Stimulated activated CD4-positive, alpha-beta T cell treated with anti-CD3 and anti-CD28 coated beads, Interleukin-2, amount 100 ng/mL, for 4 hours (primary cell): ENCODE results near the gene ILF2.
"Not testable (repeated sequence)": the region's sequence is repeated elsewhere in the genome, so short reads cannot be mapped to it uniquely, and the experiment has no call there.

ENCODE experiments used
- DNase-seq: peaks from one replicate; pipeline ENCODE4 v3.0.0-alpha.2; 2020; ENCODE audit warnings: low read depth

The ILF2 gene

GRCh38 chr1:153679337-153680119 lies 8.7 kb upstream of the ILF2 start:
- no peak for DNase-seq

- DNase-seq = no peak
These were observed 7.9 kb upstream of the ILF2 start, which contains the start of gene NPR1 for GRCh38 chr1:153678519-153679336. NPR1 (plus strand) TSS chr1:153678688; CDS start chr1:153679109, 421 bp downstream.

GRCh38 chr1:153677718-153678518 lies 7.1 kb upstream of the ILF2 start:
- no peak for DNase-seq

- DNase-seq = no peak
These were observed 2.7 kb upstream of the ILF2 start for GRCh38 chr1:153673511-153673910.

- DNase-seq = not testable (repeated sequence)
These were observed 998 bp upstream of the ILF2 start for GRCh38 chr1:153671628-153672353.

- DNase-seq = no peak
These were observed 435 bp downstream of the ILF2 start for GRCh38 chr1:153670257-153670858.

GRCh38 chr1:153669606-153670005 lies 1.2 kb downstream of the ILF2 start:
- DNase-seq = no peak

GRCh38 chr1:153668672-153669071 lies 2.1 kb downstream of the ILF2 start:
- DNase-seq = not testable (repeated sequence)

GRCh38 chr1:153667439-153667838 lies 3.4 kb downstream of the ILF2 start:
- DNase-seq = no peak

- no peak for DNase-seq
These were observed 7.6 kb downstream of the ILF2 start for GRCh38 chr1:153663211-153663610.

- DNase-seq = no peak
These were observed 8.5 kb downstream of the ILF2 start for GRCh38 chr1:153662269-153662668.

GRCh38 chr1:153661111-153661708 lies 9.6 kb downstream of the ILF2 start:
- DNase-seq = no peak

- DNase-seq = no peak
These were observed 11.1 kb downstream of the ILF2 start for GRCh38 chr1:153659656-153660055.

GRCh38 chr1:153659175-153659534 lies 11.6 kb downstream of the ILF2 start:
- no peak for DNase-seq

- DNase-seq = peak; percentile 85
These were observed 12.2 kb downstream of the ILF2 start, which contains the start of gene SNAPIN for GRCh38 chr1:153658400-153659174. SNAPIN (plus strand) TSS chr1:153658703; CDS start chr1:153658744, 41 bp downstream.

- DNase-seq = no peak
These were observed 15.5 kb downstream of the ILF2 start for GRCh38 chr1:153655333-153655732.

- DNase-seq = no peak
These were observed 17.8 kb downstream of the ILF2 start for GRCh38 chr1:153652805-153653500.

GRCh38 chr1:153651771-153652170 lies 19.0 kb downstream of the ILF2 start:
- DNase-seq = no peak

GRCh38 chr1:153649863-153650235 lies 20.9 kb downstream of the ILF2 start:
- no peak for DNase-seq
